Calu3 (cell line): ENCODE data around the gene TMEM270. TPM values are rescaled to one million over a fixed set of nuclear protein-coding genes. Genes with fewer than 3 reads are reported as not detected.

Experiments
- BruUV-seq: library from RNA; stranded (reverse); fragments of 400-500 nt; replicated peaks from 2 replicates; lab custom pipeline; 2021; lab: Mats Ljungman, UMichigan
- CTCF ChIA-PET: fragments of 300-600 bp; sonication (Branson Sonifier 250); formaldehyde crosslinking; loops from one replicate; lab custom pipeline; 2022; ENCODE audit warnings: antibody characterized with exemption; lab: Charles Lee
- DNase-seq: peaks from one replicate; pipeline ENCODE4 v3.0.0; 2022
- H3K27ac Mint-ChIP-seq: one replicate; pipeline ENCODE4 v1.8.0; 2022; ENCODE audit warnings: mixed read lengths; ENCODE audit not compliant: unreplicated experiment
- H3K27me3 Mint-ChIP-seq: one replicate; pipeline ENCODE4 v1.8.0; 2022; ENCODE audit warnings: mixed read lengths; ENCODE audit not compliant: unreplicated experiment
- H3K36me3 Mint-ChIP-seq: one replicate; pipeline ENCODE4 v1.8.0; 2022; ENCODE audit warnings: mild to moderate bottlenecking, moderate library complexity, mixed read lengths; ENCODE audit not compliant: insufficient read depth, unreplicated experiment
- H3K4me1 Mint-ChIP-seq: one replicate; pipeline ENCODE4 v1.8.0; 2022; ENCODE audit warnings: mild to moderate bottlenecking, low read depth, mixed read lengths; ENCODE audit not compliant: unreplicated experiment
- H3K4me3 Mint-ChIP-seq: one replicate; pipeline ENCODE4 v1.8.0; 2022; ENCODE audit warnings: mild to moderate bottlenecking, low read depth, moderate library complexity, mixed read lengths; ENCODE audit not compliant: unreplicated experiment
- H3K9me3 Mint-ChIP-seq: one replicate; pipeline ENCODE4 v1.8.0; 2022; ENCODE audit warnings: low read depth, mixed read lengths; ENCODE audit not compliant: unreplicated experiment
- intact Hi-C: fragments of 100-400 bp; cut with micrococcal nuclease; formaldehyde crosslinking; loops from one replicate; pipeline ENCODE4 v1.10.0; 2022; ENCODE audit not compliant: unreplicated experiment
- total RNA-seq: library from RNA; stranded (reverse); gene quantifications from 2 replicates; pipeline ENCODE4 v1.2.3, GENCODE V29; 2022
- TF ChIP-seq, protein P1 (sequence below): fragments of 200-600 bp; IDR thresholded peaks from one replicate; pipeline ENCODE4 v1.8.0; 2022; ENCODE audit warnings: antibody characterized with exemption; ENCODE audit not compliant: unreplicated experiment

Gene TMEM270
- total RNA-seq, 1 experiment from 2014 or later, result 0.59 TPM

DNA sequence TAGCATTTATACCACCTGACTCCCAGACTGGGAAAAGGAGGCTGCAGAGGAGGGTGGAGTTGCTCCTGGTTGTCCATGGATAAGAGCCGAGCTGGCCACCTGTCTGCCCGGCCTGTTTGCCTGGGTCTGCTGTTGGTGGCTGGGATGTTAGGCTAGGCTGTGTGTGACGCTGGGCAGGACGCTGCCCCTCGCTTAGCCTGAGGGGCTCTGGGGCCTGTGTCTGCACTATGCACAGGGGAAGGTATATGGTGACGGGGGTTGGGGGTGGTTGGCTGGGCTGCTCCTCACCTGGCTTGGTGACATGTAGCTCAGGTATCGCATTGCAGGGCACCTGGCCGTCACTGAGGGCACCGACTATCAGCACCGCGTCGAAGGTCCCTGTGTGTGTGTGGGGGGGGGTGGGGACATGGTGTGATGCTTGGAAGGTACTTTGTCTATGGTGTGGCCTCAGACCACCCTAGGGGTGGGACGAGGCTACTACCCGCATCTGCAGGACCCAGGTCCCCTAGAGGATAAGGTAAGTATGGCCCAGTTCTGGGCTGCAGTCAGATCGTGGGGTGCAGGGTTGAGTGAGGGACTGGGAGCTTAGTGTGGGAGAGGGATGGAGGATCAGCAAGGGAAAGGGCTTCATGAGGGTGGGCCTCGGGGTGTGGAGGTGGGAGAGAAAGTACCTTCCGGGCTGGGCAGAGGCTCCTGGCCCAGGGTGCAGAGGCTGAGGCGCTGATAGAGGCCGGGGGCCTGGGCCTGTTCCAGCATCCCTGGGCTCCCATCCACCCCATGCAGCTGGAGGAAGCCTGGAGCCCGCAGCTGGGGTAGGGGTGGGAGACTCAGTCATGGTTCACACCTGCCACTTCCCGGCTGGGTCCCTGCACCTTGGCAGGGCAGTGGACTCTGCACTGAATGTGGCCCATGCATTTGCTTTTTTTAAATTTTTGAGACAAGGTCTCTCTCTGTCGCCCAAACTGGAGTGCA is 20.9 kb upstream of the TMEM270 start:
- Mint-ChIP-seq H3K9me3 (no peaks in the 10 kb centered on the region), H3K27ac (no peak overlapping the region), H3K4me3 (no peak overlapping the region), H3K4me1 (peaks cover 9% of the 10 kb centered on the region), H3K27me3 (no peaks in the 10 kb centered on the region), H3K36me3 (peaks cover 23% of the 10 kb centered on the region)
- BruUV-seq, result no TSS peak
- DNase-seq, result no peak
- CTCF ChIA-PET, result interaction anchor here (0.6 to 0.7 kb wide), 2 partner anchors 10 to 186 kb away, joined by 3 read pairs; no protein-coding TSS in a partner anchor
- intact Hi-C loops, result no loop called here
- TF ChIP-seq, protein P1, sequence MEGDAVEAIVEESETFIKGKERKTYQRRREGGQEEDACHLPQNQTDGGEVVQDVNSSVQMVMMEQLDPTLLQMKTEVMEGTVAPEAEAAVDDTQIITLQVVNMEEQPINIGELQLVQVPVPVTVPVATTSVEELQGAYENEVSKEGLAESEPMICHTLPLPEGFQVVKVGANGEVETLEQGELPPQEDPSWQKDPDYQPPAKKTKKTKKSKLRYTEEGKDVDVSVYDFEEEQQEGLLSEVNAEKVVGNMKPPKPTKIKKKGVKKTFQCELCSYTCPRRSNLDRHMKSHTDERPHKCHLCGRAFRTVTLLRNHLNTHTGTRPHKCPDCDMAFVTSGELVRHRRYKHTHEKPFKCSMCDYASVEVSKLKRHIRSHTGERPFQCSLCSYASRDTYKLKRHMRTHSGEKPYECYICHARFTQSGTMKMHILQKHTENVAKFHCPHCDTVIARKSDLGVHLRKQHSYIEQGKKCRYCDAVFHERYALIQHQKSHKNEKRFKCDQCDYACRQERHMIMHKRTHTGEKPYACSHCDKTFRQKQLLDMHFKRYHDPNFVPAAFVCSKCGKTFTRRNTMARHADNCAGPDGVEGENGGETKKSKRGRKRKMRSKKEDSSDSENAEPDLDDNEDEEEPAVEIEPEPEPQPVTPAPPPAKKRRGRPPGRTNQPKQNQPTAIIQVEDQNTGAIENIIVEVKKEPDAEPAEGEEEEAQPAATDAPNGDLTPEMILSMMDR, result no peak

DNA sequence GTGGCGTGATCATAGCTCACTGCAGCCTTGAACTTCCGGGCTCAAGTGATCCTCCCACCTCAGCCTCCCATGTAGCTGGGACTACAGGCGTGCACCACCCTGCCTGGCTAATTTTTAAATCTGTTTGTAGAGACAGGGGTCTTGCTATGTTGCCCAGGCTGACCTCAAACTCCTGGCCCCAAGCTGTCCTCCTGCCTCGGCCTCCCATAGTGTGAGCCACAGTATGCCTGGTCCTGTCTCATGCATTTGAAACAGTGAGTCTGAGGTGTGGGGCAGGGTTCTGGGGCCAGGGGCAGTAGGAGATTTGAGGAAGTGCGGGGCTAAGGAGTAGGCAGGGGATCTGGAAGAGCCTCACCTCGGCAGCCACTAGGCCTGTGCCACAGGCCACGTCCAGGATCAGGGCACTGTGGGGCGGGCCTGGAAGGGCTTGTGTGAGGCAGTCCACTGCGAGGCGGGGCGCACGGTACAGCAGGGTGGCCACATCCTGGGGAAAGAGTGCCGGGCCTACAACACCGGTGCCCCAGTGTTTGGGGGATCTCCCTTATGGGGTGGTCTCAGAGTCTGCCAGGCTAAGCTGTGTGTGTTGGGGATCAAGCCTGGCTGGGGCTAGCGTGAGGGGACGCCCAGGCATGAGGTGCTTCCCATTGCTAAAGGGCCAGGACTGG is 20.1 kb upstream of the TMEM270 start:
- peaks cover 23% of the 10 kb centered on the region for H3K36me3 Mint-ChIP-seq
- no peaks in the 10 kb centered on the region for H3K9me3 Mint-ChIP-seq
- no peak for DNase-seq
- CTCF ChIA-PET, result interaction anchor here (0.7 kb wide), 1 partner anchor 11 kb away, joined by 3 read pairs; no protein-coding TSS in a partner anchor
- no peak overlapping the region for H3K27ac Mint-ChIP-seq
- H3K27me3 Mint-ChIP-seq, result no peaks in the 10 kb centered on the region
- TF ChIP-seq, protein P1, result no peak
- peaks cover 9% of the 10 kb centered on the region for H3K4me1 Mint-ChIP-seq
- BruUV-seq, result no TSS peak
- no peak overlapping the region for H3K4me3 Mint-ChIP-seq
- intact Hi-C loops, result no loop called here

DNA sequence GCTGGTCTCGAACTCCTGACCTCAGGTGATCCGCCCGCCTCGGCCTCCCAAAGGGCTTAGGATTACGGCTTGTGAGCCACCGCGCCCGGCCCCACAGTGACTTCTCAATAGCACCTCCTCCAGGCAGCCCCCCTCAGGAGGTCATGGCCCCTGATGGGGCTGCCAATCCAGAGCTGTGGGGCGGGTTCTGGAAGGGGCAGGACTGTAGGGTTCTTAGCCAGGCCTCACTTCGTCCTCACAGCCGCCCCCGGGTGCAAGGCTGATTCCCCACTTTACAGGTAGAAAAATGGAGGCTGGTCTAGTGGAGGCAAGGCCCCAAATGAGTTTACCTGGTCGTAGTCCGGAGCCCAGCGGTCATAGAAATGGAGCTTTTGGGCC is 19.3 kb upstream of the TMEM270 start:
- CTCF ChIA-PET, result interaction anchor here (0.6 to 1.3 kb wide), 2 partner anchors 9 to 590 kb away, joined by 3 to 7 read pairs; no protein-coding TSS in a partner anchor
- H3K27ac Mint-ChIP-seq, result no peak overlapping the region
- H3K4me3 Mint-ChIP-seq, result peak overlapping the region; percentile 79
- peaks cover 9% of the 10 kb centered on the region for H3K4me1 Mint-ChIP-seq
- TF ChIP-seq, protein P1, result no peak
- H3K9me3 Mint-ChIP-seq, result no peaks in the 10 kb centered on the region
- BruUV-seq, result no TSS peak
- intact Hi-C loops, result no loop called here
- H3K36me3 Mint-ChIP-seq, result peaks cover 23% of the 10 kb centered on the region
- H3K27me3 Mint-ChIP-seq, result no peaks in the 10 kb centered on the region
- DNase-seq, result no peak
